Adrenal gland (tissue), 5 donors: Measurements from ENCODE around the gene ITGB3.
A peak's percentile ranks its signal among the peaks of the same experiment; 100 is the strongest.

Source experiments
- CTCF ChIP-seq, 6 experiments: fragments of 450-650 bp in 4 of 6; fragments of 200-600 bp in 2 of 6; sonication (generic) in 1 of 6; IDR thresholded peaks; 1 replicate in 5 of 6; 2 replicates in 1 of 6; pipeline versions ENCODE4 v1.5.1 to v1.8.0; 2016 to 2021; ENCODE audit warnings: antibody characterized with exemption in 6 of 6, mild to moderate bottlenecking in 2 of 6, moderate library complexity in 1 of 6
- POLR2A ChIP-seq, 2 donors: fragments of 450-650 bp; IDR thresholded peaks; one replicate each; pipeline ENCODE4 v1.6.1; 2017; ENCODE audit warnings: antibody characterized with exemption in 2 of 2, mild to moderate bottlenecking in 2 of 2, moderate library complexity in 1 of 2
- donor health status: DM: no; HTN: no; CAD: no.

- TF ChIP-seq CTCF (IDR thresholded peaks at IDR 0.05) (no peak), POLR2A (IDR thresholded peaks at IDR 0.05) (peak in 1 of 2 donors; percentile 3)
These were observed 70.8 kb downstream of the ITGB3 start for GRCh38 chr17:47324224-47325020.
